Adrenal gland (tissue), 12 donors: Measurements from ENCODE around the gene PRKCE. TPM values are rescaled to one million over a fixed set of nuclear protein-coding genes. Genes with fewer than 3 reads are reported as not detected.

Source experiments
- DNase-seq, 7 donors: peaks; one replicate each; pipeline ENCODE4 v3.0.0-alpha.2; 2019 to 2020
- H3K27ac ChIP-seq, 5 donors: fragments of 200-600 bp; sonication (generic) in 4 of 5; 1 replicate in 3 of 5; 2 replicates in 2 of 5; pipeline versions ENCODE4 v1.5.1 to v1.8.0; 2016 to 2020; ENCODE audit warnings: mild to moderate bottlenecking in 1 of 5
- H3K27me3 ChIP-seq: fragments of 200-600 bp; 2 replicates; pipeline ENCODE4 v1.8.0; 2021
- H3K36me3 ChIP-seq, 2 donors: fragments of 200-600 bp; replicated peaks in 1 of 2; 1 replicate in 1 of 2; 2 replicates in 1 of 2; pipeline versions ENCODE4 v1.5.1 to v1.8.0; 2018 to 2022
- H3K4me1 ChIP-seq, 2 donors: fragments of 200-600 bp; replicated peaks in 1 of 2; 1 replicate in 1 of 2; 2 replicates in 1 of 2; pipeline versions ENCODE4 v1.5.1 to v1.8.0; 2018 to 2021
- H3K4me3 ChIP-seq, 4 donors: fragments of 200-600 bp; sonication (generic) in 3 of 4; one replicate each; pipeline ENCODE4 v1.5.1; 2016 to 2018
- H3K9me3 ChIP-seq, 3 donors: fragments of 200-600 bp; sonication (generic) in 1 of 3; replicated peaks in 1 of 3; 1 replicate in 2 of 3; 2 replicates in 1 of 3; pipeline versions ENCODE4 v1.5.1 to v1.8.0; 2016 to 2021
- CTCF ChIP-seq, 6 experiments: fragments of 450-650 bp in 4 of 6; fragments of 200-600 bp in 2 of 6; sonication (generic) in 1 of 6; IDR thresholded peaks; 1 replicate in 5 of 6; 2 replicates in 1 of 6; pipeline versions ENCODE4 v1.5.1 to v1.8.0; 2016 to 2021; ENCODE audit warnings: antibody characterized with exemption in 6 of 6, mild to moderate bottlenecking in 2 of 6, moderate library complexity in 1 of 6
- POLR2A ChIP-seq, 2 donors: fragments of 450-650 bp; IDR thresholded peaks; one replicate each; pipeline ENCODE4 v1.6.1; 2017; ENCODE audit warnings: antibody characterized with exemption in 2 of 2, mild to moderate bottlenecking in 2 of 2, moderate library complexity in 1 of 2
- WGBS, 4 donors: extraction: QIAGEN DNeasy Blood & Tissue Kit in 2 of 4; methylation state at CpG; one replicate each; pipeline versions ENCODE4 v1.1.5 to v1.1.7; 2013 to 2017; 5-methylcytosine and 5-hydroxymethylcytosine counted together
- intact Hi-C, 2 donors: fragments of 100-400 bp; cut with DNase I; formaldehyde crosslinking; loops; one replicate each; pipeline versions ENCODE4 v1.14.1 to v1.15.0; 2022 to 2023
- polyA plus RNA-seq, 3 donors: library from polyadenylated mRNA; stranded (reverse); fragments of 200-250 nt in 2 of 3; fragments of 350-450 nt in 1 of 3; fragmentation: Illumina TruSeq in 1 of 3; extraction: RNeasy Lipid Tissue Mini Kit (QIAGEN cat#74804) in 1 of 3; gene quantifications; one replicate each; pipeline ENCODE4 v1.2.3, GENCODE V29; 2013 to 2014
- total RNA-seq, 9 donors: library from RNA; depleted of rRNA in 4 of 9; stranded (reverse); fragments of >200 nt in 4 of 9; fragments of 120-200 nt in 1 of 9; fragmentation: NEBNext Ultra II Directional in 1 of 9; extraction: Animal tissue kit (Norgen Biotek cat#: 25700) in 1 of 9; gene quantifications; one replicate each; pipeline versions ENCODE4 v1.1.0 to v1.2.4, GENCODE V29; 2013 to 2023
- donor health status: healthy with polysubstance abuse.
- donor health status: Bipolar disorder and iron deficiency.
- donor health status: DM: yes; HTN: yes; CAD: no.
- donor health status: DM: no; HTN: no; CAD: no.
- donor health status: DM: no; HTN: no; CAD: no.
- donor health status: DM: yes; HTN: yes; CAD: no.

PRKCE gene
- total and polyA plus RNA-seq, 12 donors: 1.9 to 19.2 (median 8.0) TPM

- Histone ChIP-seq H3K27ac (no peak overlapping the region), H3K4me3 (no peak overlapping the region), H3K9me3 (no peaks in the 10 kb centered on the region), H3K36me3 (no peaks in the 10 kb centered on the region), H3K27me3 (no peaks in the 10 kb centered on the region), H3K4me1 (peaks cover 0 to 15% of the 10 kb centered on the region in 2 donors)
- intact Hi-C loops: no loop called here
- TF ChIP-seq CTCF (IDR thresholded peaks at IDR 0.05) (no peak), POLR2A (IDR thresholded peaks at IDR 0.05) (no peak)
- WGBS, 4 donors: 86 to 91% (median 88%) methylated on average over 5 of the region's 5 CpGs
- no peak for DNase-seq
These were observed 112.3 kb downstream of the PRKCE start for GRCh38 chr2:45763797-45764196.

- Histone ChIP-seq H3K36me3 (no peaks in the 10 kb centered on the region), H3K4me3 (no peak overlapping the region), H3K9me3 (no peaks in the 10 kb centered on the region), H3K4me1 (peaks cover 0 to 15% of the 10 kb centered on the region in 2 donors), H3K27me3 (no peaks in the 10 kb centered on the region), H3K27ac (no peak overlapping the region)
- intact Hi-C loops: no loop called here
- WGBS, 4 donors: 72 to 86% (median 77%) methylated on average over 8 of the region's 8 CpGs
- no peak for TF ChIP-seq CTCF (IDR thresholded peaks at IDR 0.05)
- TF ChIP-seq POLR2A (IDR thresholded peaks at IDR 0.05): no peak
- no peak for DNase-seq
These were observed 113.7 kb downstream of the PRKCE start for GRCh38 chr2:45765007-45765727.

GRCh38 chr2:45765728-45766254 lies 114.3 kb downstream of the PRKCE start:
- Histone ChIP-seq H3K27me3 (no peaks in the 10 kb centered on the region), H3K27ac (peak overlapping the region in 1 of 5 donors; percentile 2), H3K9me3 (no peaks in the 10 kb centered on the region), H3K4me3 (no peak overlapping the region), H3K4me1 (peaks cover 0 to 15% of the 10 kb centered on the region in 2 donors), H3K36me3 (no peaks in the 10 kb centered on the region)
- intact Hi-C loops: no loop called here
- no peak for DNase-seq
- TF ChIP-seq CTCF (IDR thresholded peaks at IDR 0.05): no peak
- TF ChIP-seq POLR2A (IDR thresholded peaks at IDR 0.05): no peak
- 45 to 62% (median 57%) methylated on average over 5 of the region's 5 CpGs for WGBS, 4 donors

- Histone ChIP-seq H3K27ac (no peak overlapping the region), H3K4me1 (peaks cover 0 to 15% of the 10 kb centered on the region in 2 donors), H3K36me3 (no peaks in the 10 kb centered on the region), H3K27me3 (no peaks in the 10 kb centered on the region), H3K9me3 (no peaks in the 10 kb centered on the region), H3K4me3 (no peak overlapping the region)
- intact Hi-C loops: no loop called here
- no peak for DNase-seq
- 87 to 95% (median 89%) methylated on average over 3 of the region's 3 CpGs for WGBS, 4 donors
- TF ChIP-seq POLR2A (IDR thresholded peaks at IDR 0.05): no peak
These were observed 116.7 kb downstream of the PRKCE start for GRCh38 chr2:45768208-45768607.

GRCh38 chr2:45769056-45769455 lies 117.6 kb downstream of the PRKCE start:
- H3K27me3 ChIP-seq: no peaks in the 10 kb centered on the region
- H3K36me3 ChIP-seq: no peaks in the 10 kb centered on the region
- intact Hi-C loops: no loop called here
- no peaks in the 10 kb centered on the region for H3K9me3 ChIP-seq
- DNase-seq: peak in 1 of 7 donors; percentile 42
- TF ChIP-seq POLR2A (IDR thresholded peaks at IDR 0.05) (no peak), CTCF (IDR thresholded peaks at IDR 0.05) (no peak)
- H3K27ac ChIP-seq: no peak overlapping the region
- no peak overlapping the region for H3K4me3 ChIP-seq
- H3K4me1 ChIP-seq: peaks cover 0 to 15% of the 10 kb centered on the region in 2 donors
- WGBS, 4 donors: 93 to 100% (median 94%) methylated on average over 2 of the region's 2 CpGs
